GM18873 (cell line): ENCODE results near the gene FARS2.

Experiments
- ATAC-seq: cut with Tn5 transposase; IDR thresholded peaks from one replicate; pipeline ENCODE4 v1.9.1; 2021; ENCODE audit warnings: mild to moderate bottlenecking, moderate library complexity, moderate number of reproducible peaks; ENCODE audit not compliant: unreplicated experiment, low FRiP score

The FARS2 gene

GRCh38 chr6:5490501-5491069, 229.3 kb downstream of the FARS2 start:
- no peak for ATAC-seq

- no peak for ATAC-seq
Measured at GRCh38 chr6:5492356-5492755, 231.0 kb downstream of the FARS2 start.

- no peak for ATAC-seq
Measured at GRCh38 chr6:5493806-5494205, 232.5 kb downstream of the FARS2 start.

- ATAC-seq: no peak
Measured at GRCh38 chr6:5497896-5498578, 236.7 kb downstream of the FARS2 start.

- ATAC-seq: no peak
Measured at GRCh38 chr6:5498579-5498899, 237.2 kb downstream of the FARS2 start.

GRCh38 chr6:5499644-5500306, 238.5 kb downstream of the FARS2 start:
- ATAC-seq: no peak

GRCh38 chr6:5501837-5502236, 240.5 kb downstream of the FARS2 start:
- ATAC-seq: no peak

GRCh38 chr6:5504078-5504477, 242.8 kb downstream of the FARS2 start:
- ATAC-seq: no peak

GRCh38 chr6:5506149-5506548, 244.8 kb downstream of the FARS2 start:
- no peak for ATAC-seq

- ATAC-seq: no peak
Measured at GRCh38 chr6:5506597-5506996, 245.3 kb downstream of the FARS2 start.

GRCh38 chr6:5507131-5507681, 245.9 kb downstream of the FARS2 start:
- peak; percentile 85 for ATAC-seq

GRCh38 chr6:5509106-5509505, 247.8 kb downstream of the FARS2 start:
- no peak for ATAC-seq

- no peak for ATAC-seq
Measured at GRCh38 chr6:5510331-5511133, 249.2 kb downstream of the FARS2 start.

GRCh38 chr6:5511954-5512353, 250.6 kb downstream of the FARS2 start:
- ATAC-seq: no peak

- ATAC-seq: no peak
Measured at GRCh38 chr6:5512422-5512821, 251.1 kb downstream of the FARS2 start.

- no peak for ATAC-seq
Measured at GRCh38 chr6:5513408-5513807, 252.1 kb downstream of the FARS2 start.

GRCh38 chr6:5514353-5514752, 253.0 kb downstream of the FARS2 start:
- no peak for ATAC-seq

- no peak for ATAC-seq
Measured at GRCh38 chr6:5515200-5515599, 253.9 kb downstream of the FARS2 start.

- no peak for ATAC-seq
Measured at GRCh38 chr6:5516036-5516435, 254.7 kb downstream of the FARS2 start.

GRCh38 chr6:5517796-5518195, 256.5 kb downstream of the FARS2 start:
- no peak for ATAC-seq

GRCh38 chr6:5518936-5519491, 257.7 kb downstream of the FARS2 start:
- ATAC-seq: no peak
